GM18858 (cell line): Measurements from ENCODE around the gene ANXA8L1.
"Not testable (repeated sequence)": the region's sequence is repeated elsewhere in the genome, so short reads cannot be mapped to it uniquely, and the experiment has no call there.

Experiments used
- ATAC-seq: cut with Tn5 transposase; IDR thresholded peaks from one replicate; pipeline ENCODE4 v1.9.1; 2021; ENCODE audit not compliant: unreplicated experiment

Gene ANXA8L1

DNA sequence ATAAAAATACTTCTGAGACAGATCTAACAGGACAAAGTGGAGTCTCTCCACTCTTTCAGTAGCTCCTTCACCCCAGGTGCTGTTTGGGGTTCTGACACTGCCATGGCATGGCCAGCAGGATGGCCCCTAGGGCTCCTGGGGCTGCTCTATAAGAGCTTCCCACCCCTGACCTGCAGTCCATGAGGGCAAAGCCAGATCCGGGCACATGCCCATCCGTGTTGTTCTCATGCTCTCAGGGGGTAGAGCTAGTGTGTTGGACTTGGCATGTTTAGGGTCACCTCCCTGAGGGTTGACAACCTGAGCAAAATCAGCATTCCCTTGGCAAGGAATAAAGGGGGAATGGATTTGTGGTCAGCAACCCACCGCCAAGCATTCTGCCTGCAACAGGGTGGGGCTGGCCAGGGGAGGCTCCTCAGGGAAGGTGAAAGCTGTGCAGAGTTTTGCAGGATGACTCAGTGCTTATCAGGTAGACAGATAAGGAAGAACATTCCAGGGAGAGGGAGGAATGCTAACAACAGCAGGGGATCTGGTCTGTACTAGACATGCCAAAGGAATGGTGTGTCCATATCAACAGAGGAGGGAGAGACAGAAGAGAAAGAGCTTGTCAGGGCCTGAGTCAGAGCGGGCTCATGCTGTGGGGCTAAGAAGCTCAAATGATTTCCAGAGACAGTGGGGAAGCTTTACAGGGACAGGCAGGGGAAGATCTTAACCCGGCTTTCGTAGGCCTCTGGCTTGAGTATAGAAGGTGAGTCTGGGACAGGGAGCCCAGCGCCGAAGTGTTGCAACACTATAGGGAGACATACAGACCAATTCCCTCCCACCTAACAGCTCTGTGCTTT is 21.1 kb downstream of the ANXA8L1 start:
- ATAC-seq = not testable (repeated sequence)

DNA sequence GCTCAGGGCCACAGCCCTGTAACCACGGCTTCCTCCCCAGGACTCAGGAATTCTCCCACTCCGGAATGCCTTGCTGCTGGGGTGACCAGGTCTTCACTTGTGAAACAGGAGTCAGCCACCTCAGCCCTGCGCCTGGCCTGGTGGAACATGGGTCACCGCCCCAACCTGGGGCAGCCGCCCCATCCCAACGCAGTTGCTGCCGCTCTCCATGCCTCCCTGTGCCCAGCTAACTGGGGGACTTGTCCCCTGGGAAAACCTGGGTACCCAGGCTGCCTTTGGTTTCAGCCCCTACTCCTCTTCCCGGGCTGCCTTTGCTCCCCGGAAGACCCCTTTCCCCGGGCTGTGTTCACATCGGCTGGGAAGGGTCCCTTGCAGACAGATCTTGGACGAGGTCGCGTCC is 22.2 kb downstream of the ANXA8L1 start:
- ATAC-seq = not testable (repeated sequence)

DNA sequence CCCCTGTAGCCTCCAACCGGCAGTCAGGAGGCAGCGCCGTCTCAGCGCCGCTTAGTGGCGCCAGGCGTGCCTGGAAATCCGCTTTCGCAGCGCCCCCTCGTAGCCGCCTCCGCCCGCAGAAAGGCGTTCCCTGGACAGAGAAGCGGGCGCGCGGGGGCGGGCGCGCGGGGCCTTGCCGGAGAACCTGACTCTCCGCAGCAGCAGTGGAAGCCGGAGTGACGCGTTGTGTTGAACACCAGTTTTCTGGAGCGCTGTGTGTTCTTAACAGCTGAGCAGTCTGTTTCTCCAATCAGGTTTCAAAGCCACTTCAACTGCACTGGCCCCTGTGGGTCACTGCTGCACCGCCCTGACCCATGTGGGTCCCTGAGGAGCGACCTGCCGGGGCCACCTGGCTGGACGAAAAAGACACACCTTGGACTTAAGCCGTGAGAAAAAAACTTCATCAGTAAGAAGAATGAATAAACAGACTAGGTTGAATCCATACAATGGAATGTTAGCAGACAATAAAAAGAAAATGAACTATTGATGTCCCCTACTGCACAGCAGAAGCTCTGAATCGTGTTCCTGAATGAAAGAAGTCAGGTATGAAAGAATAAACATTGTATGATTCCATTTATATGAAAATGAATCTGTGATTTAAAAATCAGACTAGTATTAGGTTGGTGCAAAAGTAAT is 22.8 kb downstream of the ANXA8L1 start:
- not testable (repeated sequence) for ATAC-seq

DNA sequence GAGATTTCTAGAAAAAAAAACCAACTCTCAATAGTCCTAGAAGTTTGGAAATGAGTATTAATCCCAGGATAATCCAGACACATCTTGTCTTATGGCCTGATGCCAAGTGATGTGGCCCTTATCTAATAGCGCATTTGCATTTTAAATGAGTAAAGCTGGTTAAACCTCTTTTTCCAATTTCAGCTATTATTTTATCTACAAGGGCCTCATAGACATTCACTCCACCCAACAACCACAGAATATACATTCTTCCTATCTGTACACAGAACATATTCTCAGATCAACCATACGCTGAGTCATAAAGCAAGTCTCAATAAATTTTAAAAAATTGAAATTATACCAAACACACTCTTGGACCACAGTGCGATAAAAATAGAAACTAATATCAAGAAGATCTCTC is 34.0 kb downstream of the ANXA8L1 start:
- ATAC-seq = not testable (repeated sequence)

DNA sequence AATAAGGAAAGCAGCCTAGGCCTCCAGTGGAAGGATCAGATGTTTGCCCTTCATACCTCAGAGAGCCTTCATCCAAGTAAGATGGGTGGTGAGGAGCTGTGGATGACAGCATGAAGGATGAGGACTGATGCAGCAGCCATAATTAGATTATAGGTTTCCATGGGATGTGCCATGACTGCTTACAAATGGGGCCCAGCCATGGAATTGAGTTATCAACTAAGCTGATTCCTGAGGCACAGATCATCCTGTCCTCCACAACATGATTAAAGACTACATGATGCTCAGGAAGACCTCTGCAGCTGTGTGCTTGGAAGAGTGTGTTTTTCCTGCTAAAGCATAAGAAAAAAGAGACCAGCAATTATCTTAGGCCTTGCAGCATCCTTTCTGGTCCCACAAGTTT is 35.5 kb downstream of the ANXA8L1 start:
- ATAC-seq = not testable (repeated sequence)

DNA sequence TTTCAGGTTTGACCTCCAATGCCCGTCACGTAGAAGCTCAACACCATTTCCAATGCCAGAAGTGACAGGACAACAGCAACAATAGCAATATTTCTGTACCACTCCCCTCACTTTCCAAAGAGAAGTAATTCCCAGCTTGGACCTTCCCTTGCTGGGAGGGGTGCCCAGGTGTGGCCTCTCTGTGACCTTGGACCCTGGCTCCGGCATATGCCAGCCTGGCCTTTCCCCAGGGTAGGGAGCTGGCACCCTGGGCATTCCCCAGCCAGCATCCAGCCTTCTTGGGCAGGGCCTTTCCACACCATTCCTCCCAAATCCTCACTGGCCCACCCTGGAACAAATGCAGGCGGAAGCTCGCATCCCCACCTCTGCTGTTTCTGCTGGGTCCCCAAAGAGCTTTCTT is 37.1 kb downstream of the ANXA8L1 start:
- not testable (repeated sequence) for ATAC-seq

DNA sequence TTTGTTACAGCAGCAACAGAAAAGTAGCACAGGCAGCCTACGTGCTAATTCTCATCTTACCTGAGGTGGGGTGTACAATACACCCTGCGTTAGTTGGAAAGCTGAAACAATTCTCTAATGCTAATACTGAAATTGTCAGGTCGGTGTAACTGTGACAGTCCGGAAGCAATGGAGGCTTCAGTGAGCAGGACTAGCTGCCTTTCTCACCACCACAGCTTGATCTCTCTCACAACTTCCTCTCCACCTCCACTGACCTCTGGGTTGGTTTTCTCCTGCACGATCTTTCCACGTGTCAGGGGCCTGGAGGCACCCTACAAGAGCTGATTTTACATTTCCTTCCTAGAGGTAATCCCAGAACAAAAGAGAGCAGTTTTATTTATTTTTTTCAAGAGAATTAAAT is 39.7 kb downstream of the ANXA8L1 start:
- ATAC-seq = not testable (repeated sequence)

DNA sequence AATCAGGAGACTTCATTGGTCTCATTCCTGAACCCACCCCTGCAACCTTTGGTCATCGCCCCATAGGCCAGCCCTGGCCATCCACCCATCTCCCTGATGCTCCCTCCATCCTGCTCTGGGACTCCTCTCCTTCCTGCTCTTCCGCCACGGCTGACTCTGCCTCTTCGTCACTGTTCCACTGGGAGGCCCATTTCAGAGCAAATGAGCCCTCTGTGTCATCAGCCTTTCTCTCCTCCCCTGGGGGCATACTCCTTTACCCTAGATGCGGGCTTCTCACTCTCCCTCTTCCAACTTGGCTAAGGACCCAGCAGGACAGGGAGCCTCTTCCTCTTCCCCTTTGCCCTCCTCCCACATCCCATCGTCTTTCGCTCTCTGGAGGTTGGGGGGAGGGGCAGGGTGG is 42.7 kb downstream of the ANXA8L1 start:
- ATAC-seq = not testable (repeated sequence)

DNA sequence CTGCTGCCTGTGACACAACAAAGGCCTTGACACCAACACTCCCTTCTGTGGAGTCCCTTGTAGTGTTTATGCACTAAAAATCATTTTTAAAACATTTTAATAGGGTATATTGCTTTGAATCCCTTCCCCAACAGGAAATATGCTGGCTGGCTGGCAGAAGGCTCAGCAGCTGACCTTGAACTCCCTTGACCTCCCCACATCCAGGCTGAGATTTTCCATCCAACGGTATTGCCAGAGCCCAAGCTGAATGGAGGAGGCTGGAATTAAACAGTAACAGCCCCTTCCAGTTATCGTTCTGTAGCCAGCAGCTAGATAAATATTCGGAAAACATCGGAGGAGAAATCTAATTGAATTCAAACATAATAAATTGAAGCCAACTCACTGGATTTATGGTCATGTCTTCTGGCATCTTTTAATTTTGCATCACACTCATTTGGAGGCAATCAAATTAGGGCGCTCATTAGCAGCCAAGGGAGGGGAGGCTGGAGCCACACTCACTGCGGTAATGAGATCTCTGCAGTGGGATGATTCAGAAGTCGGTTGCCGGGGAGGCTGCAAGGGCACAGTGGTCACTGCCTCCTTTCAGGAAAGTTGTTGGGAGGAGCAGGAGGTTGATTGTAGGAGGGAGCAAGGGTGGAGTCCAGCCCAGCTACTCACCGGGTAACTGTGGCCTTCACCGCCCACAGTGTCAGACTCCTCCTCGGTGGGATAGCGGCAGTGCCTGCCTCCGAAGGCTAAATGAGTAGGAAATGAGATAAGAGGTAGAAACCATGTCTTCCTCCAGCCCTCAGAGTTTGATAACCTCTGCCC is 44.2 kb downstream of the ANXA8L1 start:
- not testable (repeated sequence) for ATAC-seq

DNA sequence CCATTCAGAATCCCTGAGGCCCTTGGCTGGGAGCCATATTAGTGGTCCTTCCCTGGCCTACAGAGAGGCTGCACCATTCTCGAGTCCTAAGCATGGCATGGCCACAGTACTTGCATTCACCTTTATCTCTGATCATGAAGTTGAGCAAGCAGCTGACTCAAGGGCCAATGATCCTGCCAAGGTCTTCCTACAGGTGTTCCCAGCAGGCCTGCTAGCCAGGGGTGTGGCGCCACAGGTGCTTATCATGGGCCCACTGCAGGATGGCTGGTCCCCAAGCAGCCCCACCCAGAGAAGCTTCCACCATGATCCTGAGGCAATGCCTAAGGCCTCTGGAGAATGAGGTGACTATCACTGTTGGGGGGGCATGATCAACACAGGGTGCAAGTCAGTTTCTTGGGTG is 48.0 kb downstream of the ANXA8L1 start:
- not testable (repeated sequence) for ATAC-seq

DNA sequence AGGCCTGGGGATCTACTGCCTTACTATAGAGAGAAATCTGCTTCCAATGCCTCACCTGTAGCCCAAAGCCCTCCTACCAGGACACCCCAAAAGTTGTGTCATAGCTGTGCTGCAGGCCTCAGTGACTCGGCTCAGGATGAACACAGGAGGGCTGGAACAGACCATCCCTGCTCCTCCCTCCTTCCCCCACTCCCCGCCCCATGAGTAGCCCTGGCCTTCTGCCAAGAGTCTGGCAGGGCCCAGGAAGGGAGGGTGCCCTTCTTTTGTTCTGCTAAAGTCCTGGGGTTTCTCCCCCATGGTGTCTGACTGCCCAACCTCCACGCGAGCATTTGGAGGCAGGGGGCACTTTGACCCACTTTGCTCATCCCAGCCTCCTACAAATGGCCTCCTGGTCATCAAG is 65.4 kb downstream of the ANXA8L1 start:
- not testable (repeated sequence) for ATAC-seq
